Transverse colon (tissue), 4 donors: Measurements from ENCODE around the gene CCNB1. TPM values are rescaled to one million over a fixed set of nuclear protein-coding genes. Genes with fewer than 3 reads are reported as not detected.

Experiments
- DNase-seq: peaks from one replicate; pipeline ENCODE4 v3.0.0-alpha.2; 2019
- H3K27ac ChIP-seq, 4 donors: fragments of 200-600 bp; sonication (generic); 2 replicates each; pipeline ENCODE4 v1.5.1; 2016 to 2018; ENCODE audit warnings: inconsistent platforms in 4 of 4
- H3K27me3 ChIP-seq: fragments of 200-600 bp; sonication (generic); 2 replicates; pipeline ENCODE4 v1.5.1; 2017; ENCODE audit warnings: inconsistent platforms
- H3K36me3 ChIP-seq, 4 donors: fragments of 200-600 bp; sonication (generic); 2 replicates each; pipeline ENCODE4 v1.5.1; 2017 to 2019; ENCODE audit warnings: inconsistent platforms in 4 of 4
- H3K4me1 ChIP-seq, 4 donors: fragments of 200-600 bp; sonication (generic); 2 replicates each; pipeline ENCODE4 v1.5.1; 2017 to 2020; ENCODE audit warnings: inconsistent platforms in 4 of 4
- H3K4me3 ChIP-seq, 4 donors: fragments of 200-600 bp; sonication (generic); 1 replicate in 1 of 4; 2 replicates in 3 of 4; pipeline versions ENCODE4 v1.5.1 to v1.6.1; 2017 to 2019; ENCODE audit warnings: inconsistent platforms in 4 of 4
- H3K9me3 ChIP-seq, 2 donors: fragments of 200-600 bp; sonication (generic); 2 replicates each; pipeline ENCODE4 v1.5.1; 2017 to 2019; ENCODE audit warnings: inconsistent platforms in 2 of 2
- EP300 ChIP-seq: sonication (generic); formaldehyde crosslinking; IDR thresholded peaks from one replicate; pipeline ENCODE4 v1.6.1; 2017; ENCODE audit warnings: antibody characterized with exemption, low read depth
- POLR2A ChIP-seq: fragments of 450-650 bp; IDR thresholded peaks from one replicate; pipeline ENCODE4 v1.6.1; 2016; ENCODE audit warnings: antibody characterized with exemption, mild to moderate bottlenecking, moderate library complexity
- POLR2AphosphoS5 ChIP-seq, 3 donors: sonication (generic); formaldehyde crosslinking; IDR thresholded peaks; one replicate each; pipeline ENCODE4 v1.6.1; 2016; ENCODE audit warnings: antibody characterized with exemption in 3 of 3
- WGBS, 2 donors: methylation state at CpG; one replicate each; pipeline ENCODE4 v1.1.5; 2018; ENCODE audit warnings: low coverage in 1 of 2; 5-methylcytosine and 5-hydroxymethylcytosine counted together
- in situ Hi-C, 4 donors: fragments of 200-750 bp; cut with MboI; loops; one replicate each; pipeline versions ENCODE4 v1.15.0 to v1.15.1; 2017; ENCODE audit warnings: low sequenced_read_pairs in 3 of 4, low pct_ligation_motif_present in 1 of 4, low pct_unique_long_range_greater_than_20kb in 1 of 4
- intact Hi-C: fragments of 100-400 bp; cut with DNase I; formaldehyde crosslinking; loops from one replicate; pipeline ENCODE4 v1.15.1; 2023; ENCODE audit warnings: low total_unique reads
- total RNA-seq, 4 donors: library from RNA; depleted of rRNA; stranded (reverse); fragments of >200 nt; gene quantifications; one replicate each; pipeline ENCODE4 v1.1.0, GENCODE V29; 2016
- TF ChIP-seq, protein P1 (sequence below), 5 experiments: fragments of 200-600 bp in 3 of 5; fragments of 450-650 bp in 2 of 5; sonication (generic) in 3 of 5; IDR thresholded peaks; 1 replicate in 2 of 5; 2 replicates in 3 of 5; pipeline ENCODE4 v1.5.1; 2016 to 2017; ENCODE audit warnings: antibody characterized with exemption in 5 of 5, inconsistent platforms in 3 of 5, mild to moderate bottlenecking in 2 of 5, moderate library complexity in 1 of 5

CCNB1 gene
- 10 to 100 TPM in 1 of 4 donors, 1 to 10 TPM in 3; 2.2 to 16.9 (median 6.3) TPM for total RNA-seq

GRCh38 chr5:69166686-69167492, at the start of gene CCNB1:
CCNB1 (plus strand) TSS chr5:69167150; CDS start chr5:69167263, 113 bp downstream.
- peak; percentile 98 for DNase-seq
- H3K4me3 ChIP-seq: peak within 1 kb of the TSS; percentile 50 to 81 (median 59)
- WGBS, 2 donors: 1 to 27% methylated on average over 3 to 48 of the region's 50 CpGs
- peak within 1 kb of the TSS; percentile 59 to 70 (median 64) for H3K27ac ChIP-seq
- H3K36me3 ChIP-seq: no peaks in the 10 kb centered on the region
- no peak for TF ChIP-seq EP300
- no peak for TF ChIP-seq POLR2A
- TF ChIP-seq, protein P1, sequence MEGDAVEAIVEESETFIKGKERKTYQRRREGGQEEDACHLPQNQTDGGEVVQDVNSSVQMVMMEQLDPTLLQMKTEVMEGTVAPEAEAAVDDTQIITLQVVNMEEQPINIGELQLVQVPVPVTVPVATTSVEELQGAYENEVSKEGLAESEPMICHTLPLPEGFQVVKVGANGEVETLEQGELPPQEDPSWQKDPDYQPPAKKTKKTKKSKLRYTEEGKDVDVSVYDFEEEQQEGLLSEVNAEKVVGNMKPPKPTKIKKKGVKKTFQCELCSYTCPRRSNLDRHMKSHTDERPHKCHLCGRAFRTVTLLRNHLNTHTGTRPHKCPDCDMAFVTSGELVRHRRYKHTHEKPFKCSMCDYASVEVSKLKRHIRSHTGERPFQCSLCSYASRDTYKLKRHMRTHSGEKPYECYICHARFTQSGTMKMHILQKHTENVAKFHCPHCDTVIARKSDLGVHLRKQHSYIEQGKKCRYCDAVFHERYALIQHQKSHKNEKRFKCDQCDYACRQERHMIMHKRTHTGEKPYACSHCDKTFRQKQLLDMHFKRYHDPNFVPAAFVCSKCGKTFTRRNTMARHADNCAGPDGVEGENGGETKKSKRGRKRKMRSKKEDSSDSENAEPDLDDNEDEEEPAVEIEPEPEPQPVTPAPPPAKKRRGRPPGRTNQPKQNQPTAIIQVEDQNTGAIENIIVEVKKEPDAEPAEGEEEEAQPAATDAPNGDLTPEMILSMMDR (IDR thresholded peaks at IDR 0.05): peak in 1 of 5 experiments; percentile 16
- peak in 1 of 3 donors; percentile 25 for TF ChIP-seq POLR2AphosphoS5 (IDR thresholded peaks at IDR 0.05)
- intact Hi-C loops (no loop called here), in situ Hi-C loops (loop anchor here in 1 of 4 donors (25.0 kb wide), 1 partner anchor 170 kb away; the partner anchor contains the start of gene CCDC125)
- no peaks in the 10 kb centered on the region for H3K27me3 ChIP-seq
- H3K4me1 ChIP-seq: peaks cover 0 to 20% (median 16%) of the 10 kb centered on the region in 4 donors
- no peaks in the 10 kb centered on the region for H3K9me3 ChIP-seq

DNA sequence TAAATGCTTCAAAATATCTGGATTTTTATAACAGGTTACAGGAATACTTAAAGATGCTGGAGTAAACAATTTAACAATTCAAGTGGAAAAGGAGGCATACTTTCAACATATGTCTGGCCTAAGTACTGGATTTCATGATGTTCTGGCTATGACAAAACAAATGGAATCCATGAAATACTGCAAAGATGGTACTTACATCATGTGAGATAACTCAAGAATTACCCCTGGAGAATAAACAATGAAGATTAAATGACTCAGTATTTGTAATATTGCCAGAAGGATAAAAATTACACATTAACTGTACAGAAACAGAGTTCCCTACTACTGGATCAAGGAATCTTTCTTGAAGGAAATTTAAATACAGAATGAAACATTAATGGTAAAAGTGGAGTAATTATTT, 37.5 kb upstream of the CCNB1 start:
- no peak for DNase-seq
- H3K4me3 ChIP-seq: no peak overlapping the region
- in situ Hi-C loops: no loop called here
- H3K27ac ChIP-seq: no peak overlapping the region
- intact Hi-C loops: no loop called here
- H3K27me3 ChIP-seq: no peaks in the 10 kb centered on the region
- H3K4me1 ChIP-seq: no peaks in the 10 kb centered on the region
- no peak for TF ChIP-seq POLR2AphosphoS5 (IDR thresholded peaks at IDR 0.05)
- no peaks in the 10 kb centered on the region for H3K9me3 ChIP-seq
- H3K36me3 ChIP-seq: peaks cover 0 to 32% (median 15%) of the 10 kb centered on the region in 4 donors

GRCh38 chr5:69130241-69130640, 36.7 kb upstream of the CCNB1 start:
- no peak for TF ChIP-seq POLR2A
- no peak for TF ChIP-seq POLR2AphosphoS5 (IDR thresholded peaks at IDR 0.05)
- TF ChIP-seq, protein P1 (IDR thresholded peaks at IDR 0.05): no peak
- TF ChIP-seq EP300: no peak
- Histone ChIP-seq H3K9me3 (no peaks in the 10 kb centered on the region), H3K4me1 (no peaks in the 10 kb centered on the region), H3K4me3 (no peak overlapping the region), H3K27me3 (no peaks in the 10 kb centered on the region), H3K27ac (no peak overlapping the region), H3K36me3 (peaks cover 0 to 24% (median 11%) of the 10 kb centered on the region in 4 donors)
- WGBS, 2 donors: 73 to 75% methylated on average over 2 of the region's 2 CpGs
- no peak for DNase-seq
- in situ Hi-C loops (no loop called here), intact Hi-C loops (no loop called here)

- intact Hi-C loops (no loop called here), in situ Hi-C loops (no loop called here)
- H3K36me3 ChIP-seq: peaks cover 0 to 16% (median 7%) of the 10 kb centered on the region in 4 donors
These were observed 35.6 kb upstream of the CCNB1 start for GRCh38 chr5:69131304-69131703.

More at GRCh38 chr5:69131304-69131703, 35.6 kb upstream of the CCNB1 start:
- Histone ChIP-seq H3K9me3 (no peaks in the 10 kb centered on the region), H3K27me3 (no peaks in the 10 kb centered on the region), H3K27ac (no peak overlapping the region), H3K4me3 (no peak overlapping the region), H3K4me1 (no peaks in the 10 kb centered on the region)
- TF ChIP-seq POLR2A (no peak), EP300 (no peak), POLR2AphosphoS5 (IDR thresholded peaks at IDR 0.05) (no peak)
- TF ChIP-seq, protein P1 (IDR thresholded peaks at IDR 0.05): no peak
- no peak for DNase-seq
